ENCODE data around the gene KCNB1.

- TF ChIP-seq CTCF (IDR thresholded peaks at IDR 0.05) (no peak), POLR2AphosphoS5 (IDR thresholded peaks at IDR 0.05) (no peak)
These were observed 33.6 kb downstream of the KCNB1 start for GRCh38 chr20:49448917-49449316.

Measured in stomach (tissue), 4 donors.